Endothelial cell of umbilical vein (primary cell): Measurements from ENCODE around the gene HMHB1. TPM values are rescaled to one million over a fixed set of nuclear protein-coding genes. Genes with fewer than 3 reads are reported as not detected.
"Not testable (repeated sequence)": the region's sequence is repeated elsewhere in the genome, so short reads cannot be mapped to it uniquely, and the experiment has no call there.

Experiments
- BruUV-seq: library from RNA; stranded (reverse); fragments of 400-500 nt; replicated peaks from 2 replicates; lab custom pipeline; 2021; lab: Mats Ljungman, UMichigan
- CTCF ChIA-PET: fragments of 300-600, 350-600 bp; sonication (Branson Sonifier 250); formaldehyde crosslinking; loops from one replicate; lab custom pipeline; 2021; ENCODE audit warnings: antibody characterized with exemption, inconsistent platforms; lab: Charles Lee
- POLR2A ChIA-PET: fragments of 300-600, 350-600 bp; sonication (Branson Sonifier 250); formaldehyde crosslinking; loops from one replicate; lab custom pipeline; 2021; ENCODE audit warnings: antibody characterized with exemption, inconsistent platforms; lab: Charles Lee
- DNase-seq: peaks from one replicate; pipeline ENCODE4 v3.0.0-alpha.2; 2011; ENCODE audit warnings: low read depth, low spot score
- FAIRE-seq: peaks from 2 replicates; lab custom pipeline; 2011; peaks lifted over from hg19 to GRCh38; lab: Jason Lieb, UNC
- H2AFZ ChIP-seq: 2 replicates; pipeline ENCODE4 v1.6.0; 2012; ENCODE audit warnings: low read depth, low read length, control low read depth, inconsistent platforms
- H3K27ac ChIP-seq: 2 replicates; pipeline ENCODE4 v1.5.1; 2011; ENCODE audit warnings: low read depth, mild to moderate bottlenecking, control low read depth, low read length, moderate library complexity; ENCODE audit not compliant: insufficient read depth
- H3K27me3 ChIP-seq, 2 experiments: 2 replicates each; pipeline versions ENCODE4 v1.6.0 to v1.6.1; 2011; ENCODE audit warnings: low read length in 2 of 2, mixed read lengths in 1 of 2; ENCODE audit not compliant: control insufficient read depth in 2 of 2, insufficient read depth in 2 of 2
- H3K36me3 ChIP-seq, 2 experiments: 2 replicates in 1 of 2; 3 replicates in 1 of 2; pipeline ENCODE4 v1.5.1; 2011; ENCODE audit warnings: low read length in 2 of 2, mild to moderate bottlenecking in 1 of 2, moderate library complexity in 1 of 2; ENCODE audit not compliant: control insufficient read depth in 2 of 2, insufficient read depth in 2 of 2; ENCODE audit errors: extremely low read depth in 1 of 2
- H3K4me1 ChIP-seq: 3 replicates; pipeline ENCODE4 v1.5.1; 2011; ENCODE audit warnings: mild to moderate bottlenecking, low read length; ENCODE audit not compliant: control insufficient read depth, insufficient read depth; ENCODE audit errors: extremely low read depth
- H3K4me2 ChIP-seq: 2 replicates; pipeline ENCODE4 v1.6.1; 2011; ENCODE audit warnings: low read length, control low read depth, mixed read lengths; ENCODE audit not compliant: insufficient read depth
- H3K4me3 ChIP-seq, 3 experiments: fragments of 200-600 bp in 1 of 3; sonication (generic), shearing (Covaris generic) in 1 of 3; replicated peaks in 1 of 3; 2 replicates each; pipeline ENCODE4 v1.5.1; 2011 to 2016; ENCODE audit warnings: control low read depth in 3 of 3, low read length in 3 of 3, mild to moderate bottlenecking in 2 of 3, inconsistent platforms in 1 of 3, low read depth in 1 of 3, moderate library complexity in 1 of 3; ENCODE audit not compliant: insufficient read depth in 1 of 3
- H3K79me2 ChIP-seq: 2 replicates; pipeline ENCODE4 v1.6.0; 2012; ENCODE audit warnings: low read length, inconsistent platforms; ENCODE audit not compliant: control insufficient read depth, insufficient read depth
- H3K9ac ChIP-seq: replicated peaks from 2 replicates; pipeline ENCODE3; 2011; ENCODE audit warnings: low read length, control low read depth; ENCODE audit not compliant: insufficient read depth; ENCODE audit errors: extremely low read depth
- H3K9me1 ChIP-seq: replicated peaks from 3 replicates; pipeline ENCODE4 v1.6.0; 2011; ENCODE audit warnings: mild to moderate bottlenecking, low read length; ENCODE audit not compliant: control insufficient read depth, insufficient read depth; ENCODE audit errors: extremely low read depth
- H3K9me3 ChIP-seq: replicated peaks from 2 replicates; pipeline ENCODE4 v1.5.1; 2012; ENCODE audit warnings: low read length, inconsistent platforms; ENCODE audit not compliant: control insufficient read depth, insufficient read depth
- H4K20me1 ChIP-seq: replicated peaks from 2 replicates; pipeline ENCODE3; 2011; ENCODE audit warnings: mild to moderate bottlenecking, low read length; ENCODE audit not compliant: control insufficient read depth, insufficient read depth; ENCODE audit errors: extremely low read depth
- FOS ChIP-seq: IDR thresholded peaks from 2 replicates; pipeline ENCODE4 v1.6.1; 2011; ENCODE audit warnings: mild to moderate bottlenecking, low read length, moderate library complexity, borderline replicate concordance; ENCODE audit not compliant: insufficient read depth
- GATA2 ChIP-seq: IDR thresholded peaks from 2 replicates; pipeline ENCODE4 v1.7.0; 2011; ENCODE audit warnings: low read depth, mild to moderate bottlenecking, moderate library complexity, mixed read lengths, low read length; ENCODE audit not compliant: insufficient read length, insufficient read depth
- JUN ChIP-seq: IDR thresholded peaks from 2 replicates; pipeline ENCODE4 v1.6.1; 2011; ENCODE audit warnings: borderline replicate concordance, low read depth; ENCODE audit not compliant: insufficient read length, insufficient read depth
- MYC ChIP-seq: IDR thresholded peaks from one replicate; pipeline ENCODE4 v1.6.1; 2011; ENCODE audit warnings: mild to moderate bottlenecking, low read depth, low read length
- dilution Hi-C: fragments of 300-500 bp; cut with MboI; formaldehyde crosslinking; loops from one replicate; pipeline ENCODE4 v1.15.0; 2019; ENCODE audit warnings: low sequenced_read_pairs; ENCODE audit not compliant: extremely low pct_ligation_motif_present
- intact Hi-C: fragments of 100-400 bp; cut with micrococcal nuclease; formaldehyde crosslinking; loops from one replicate; pipeline ENCODE4 v1.10.0; 2022
- polyA plus RNA-seq, 4 experiments: library from polyadenylated mRNA; depleted of rRNA in 3 of 4; stranded (reverse) in 3 of 4; unstranded in 1 of 4; fragments of >200 nt; gene quantifications; 2 replicates each; pipeline versions ENCODE4 v1.2.1 to v1.2.3, GENCODE V29; 2011 to 2012; ENCODE audit warnings: missing spikeins in 1 of 4
- total RNA-seq: library from RNA; stranded (reverse); gene quantifications from 2 replicates; pipeline ENCODE4 v1.2.3, GENCODE V29; 2021

The HMHB1 gene
- total and polyA plus RNA-seq, 2 donors (not counting 3 experiments of a cell fraction or from before 2014, with no cell fraction given): not detected

- H3K36me3 ChIP-seq: no peaks in the 10 kb centered on the region
- H3K9me1 ChIP-seq: no peaks in the 10 kb centered on the region
- H3K9ac ChIP-seq: no peak overlapping the region
- H3K79me2 ChIP-seq: no peaks in the 10 kb centered on the region
- no peaks in the 10 kb centered on the region for H4K20me1 ChIP-seq
- BruUV-seq: no TSS peak
- H3K4me2 ChIP-seq: no peak overlapping the region
- H2AFZ ChIP-seq: no peak overlapping the region
- dilution Hi-C loops: no loop called here
- no peak overlapping the region for H3K27ac ChIP-seq
- no peak for DNase-seq
- no peaks in the 10 kb centered on the region for H3K27me3 ChIP-seq
- H3K4me1 ChIP-seq: no peaks in the 10 kb centered on the region
- intact Hi-C loops: no loop called here
- no peaks in the 10 kb centered on the region for H3K9me3 ChIP-seq
- no peak for FAIRE-seq
- no peak overlapping the region for H3K4me3 ChIP-seq
- TF ChIP-seq MYC (no peak), JUN (no peak), FOS (no peak), GATA2 (no peak)
- CTCF ChIA-PET: no interaction called here
- POLR2A ChIA-PET: no interaction called here
These were observed 4.6 kb upstream of the HMHB1 start for GRCh38 chr5:143807401-143807800.

GRCh38 chr5:143816370-143816769, 4.4 kb downstream of the HMHB1 start:
- H3K9ac ChIP-seq, DNase-seq, H3K4me3 ChIP-seq, H3K27ac ChIP-seq, BruUV-seq, H3K9me3 ChIP-seq, H3K4me1 ChIP-seq, H3K4me2 ChIP-seq, intact Hi-C loops, dilution Hi-C loops, H2AFZ ChIP-seq, POLR2A ChIA-PET, H3K36me3 ChIP-seq, H4K20me1 ChIP-seq, FAIRE-seq, H3K27me3 ChIP-seq, H3K79me2 ChIP-seq, H3K9me1 ChIP-seq: not testable (repeated sequence)
- CTCF ChIA-PET: interaction anchor here (1.0 kb wide), 1 partner anchor 8 kb away, joined by 5 read pairs; no protein-coding TSS in a partner anchor
